ENCODE data around the gene SERPINB3.

The SERPINB3 gene

DNA sequence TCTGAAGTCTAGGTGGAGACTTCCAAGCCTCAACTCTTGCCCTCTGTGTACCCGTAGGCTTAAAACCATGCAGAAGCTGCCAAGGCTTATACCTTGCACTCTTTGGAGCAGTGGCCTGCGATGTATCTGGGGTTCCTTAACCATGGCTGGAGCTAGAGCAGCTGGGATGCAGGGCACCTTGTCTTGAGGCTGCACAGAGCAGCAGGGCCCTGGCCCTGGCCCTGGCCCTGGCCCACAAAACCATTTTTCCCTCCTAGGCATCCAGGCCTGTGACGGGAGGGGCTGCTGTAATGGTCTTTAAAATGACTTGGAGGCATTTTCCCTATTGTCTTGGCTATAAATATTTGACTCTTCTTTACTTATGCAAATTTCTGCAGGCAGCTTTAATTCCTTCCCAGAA lies 36.8 kb downstream of the SERPINB3 start:
- TF ChIP-seq PATZ1 (CRISPR knock-in tag; IDR thresholded peaks at IDR 0.05; ENCODE audit: borderline replicate concordance) = no peak
- no peak for ATAC-seq

DNA sequence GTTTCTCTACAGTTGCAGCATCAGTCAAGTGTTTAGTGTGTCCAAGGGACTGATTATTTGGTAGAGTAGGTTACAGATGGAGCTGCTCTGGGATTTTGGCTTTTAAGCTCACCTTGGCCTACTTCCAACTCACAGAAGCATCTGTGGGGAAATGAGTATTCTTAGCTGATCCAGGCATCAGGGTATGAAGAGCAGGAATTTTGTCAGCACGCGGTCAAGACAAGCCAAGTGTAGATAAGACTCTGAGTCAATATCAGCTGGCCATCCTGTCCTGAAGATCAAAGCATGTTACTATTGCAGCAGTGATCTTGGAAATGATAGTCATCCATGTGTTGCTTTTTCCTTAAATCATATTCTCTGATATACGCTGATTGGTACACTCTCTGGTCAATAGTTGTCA lies 42.0 kb downstream of the SERPINB3 start:
- TF ChIP-seq ZFP3 (CRISPR knock-in tag; IDR thresholded peaks at IDR 0.05) (no peak), BACH2 (CRISPR knock-in tag; IDR thresholded peaks at IDR 0.05; ENCODE audit: borderline replicate concordance) (no peak), PATZ1 (CRISPR knock-in tag; IDR thresholded peaks at IDR 0.05; ENCODE audit: borderline replicate concordance) (no peak), ZNF8 (CRISPR knock-in tag; IDR thresholded peaks at IDR 0.05) (no peak), TOX (CRISPR knock-in tag; IDR thresholded peaks at IDR 0.05; ENCODE audit: borderline replicate concordance) (no peak), CSDC2 (CRISPR knock-in tag; IDR thresholded peaks at IDR 0.05) (no peak), ZC3H10 (CRISPR knock-in tag; IDR thresholded peaks at IDR 0.05) (no peak), ZFP30 (CRISPR knock-in tag; IDR thresholded peaks at IDR 0.05) (no peak), PPARA (CRISPR knock-in tag; IDR thresholded peaks at IDR 0.05; ENCODE audit: borderline replicate concordance) (no peak), RARB (CRISPR knock-in tag; IDR thresholded peaks at IDR 0.05) (no peak), GLIS3 (CRISPR knock-in tag; IDR thresholded peaks at IDR 0.05) (no peak), ZNF70 (CRISPR knock-in tag; IDR thresholded peaks at IDR 0.05) (no peak)
- TF ChIP-seq, protein P1, sequence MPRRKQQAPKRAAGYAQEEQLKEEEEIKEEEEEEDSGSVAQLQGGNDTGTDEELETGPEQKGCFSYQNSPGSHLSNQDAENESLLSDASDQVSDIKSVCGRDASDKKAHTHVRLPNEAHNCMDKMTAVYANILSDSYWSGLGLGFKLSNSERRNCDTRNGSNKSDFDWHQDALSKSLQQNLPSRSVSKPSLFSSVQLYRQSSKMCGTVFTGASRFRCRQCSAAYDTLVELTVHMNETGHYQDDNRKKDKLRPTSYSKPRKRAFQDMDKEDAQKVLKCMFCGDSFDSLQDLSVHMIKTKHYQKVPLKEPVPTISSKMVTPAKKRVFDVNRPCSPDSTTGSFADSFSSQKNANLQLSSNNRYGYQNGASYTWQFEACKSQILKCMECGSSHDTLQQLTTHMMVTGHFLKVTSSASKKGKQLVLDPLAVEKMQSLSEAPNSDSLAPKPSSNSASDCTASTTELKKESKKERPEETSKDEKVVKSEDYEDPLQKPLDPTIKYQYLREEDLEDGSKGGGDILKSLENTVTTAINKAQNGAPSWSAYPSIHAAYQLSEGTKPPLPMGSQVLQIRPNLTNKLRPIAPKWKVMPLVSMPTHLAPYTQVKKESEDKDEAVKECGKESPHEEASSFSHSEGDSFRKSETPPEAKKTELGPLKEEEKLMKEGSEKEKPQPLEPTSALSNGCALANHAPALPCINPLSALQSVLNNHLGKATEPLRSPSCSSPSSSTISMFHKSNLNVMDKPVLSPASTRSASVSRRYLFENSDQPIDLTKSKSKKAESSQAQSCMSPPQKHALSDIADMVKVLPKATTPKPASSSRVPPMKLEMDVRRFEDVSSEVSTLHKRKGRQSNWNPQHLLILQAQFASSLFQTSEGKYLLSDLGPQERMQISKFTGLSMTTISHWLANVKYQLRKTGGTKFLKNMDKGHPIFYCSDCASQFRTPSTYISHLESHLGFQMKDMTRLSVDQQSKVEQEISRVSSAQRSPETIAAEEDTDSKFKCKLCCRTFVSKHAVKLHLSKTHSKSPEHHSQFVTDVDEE (CRISPR knock-in tag; IDR thresholded peaks at IDR 0.05) = no peak
- TF ChIP-seq, protein P2, sequence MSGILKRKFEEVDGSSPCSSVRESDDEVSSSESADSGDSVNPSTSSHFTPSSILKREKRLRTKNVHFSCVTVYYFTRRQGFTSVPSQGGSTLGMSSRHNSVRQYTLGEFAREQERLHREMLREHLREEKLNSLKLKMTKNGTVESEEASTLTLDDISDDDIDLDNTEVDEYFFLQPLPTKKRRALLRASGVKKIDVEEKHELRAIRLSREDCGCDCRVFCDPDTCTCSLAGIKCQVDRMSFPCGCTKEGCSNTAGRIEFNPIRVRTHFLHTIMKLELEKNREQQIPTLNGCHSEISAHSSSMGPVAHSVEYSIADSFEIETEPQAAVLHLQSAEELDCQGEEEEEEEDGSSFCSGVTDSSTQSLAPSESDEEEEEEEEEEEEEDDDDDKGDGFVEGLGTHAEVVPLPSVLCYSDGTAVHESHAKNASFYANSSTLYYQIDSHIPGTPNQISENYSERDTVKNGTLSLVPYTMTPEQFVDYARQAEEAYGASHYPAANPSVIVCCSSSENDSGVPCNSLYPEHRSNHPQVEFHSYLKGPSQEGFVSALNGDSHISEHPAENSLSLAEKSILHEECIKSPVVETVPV (CRISPR knock-in tag; IDR thresholded peaks at IDR 0.05) = no peak
- ATAC-seq = no peak

DNA sequence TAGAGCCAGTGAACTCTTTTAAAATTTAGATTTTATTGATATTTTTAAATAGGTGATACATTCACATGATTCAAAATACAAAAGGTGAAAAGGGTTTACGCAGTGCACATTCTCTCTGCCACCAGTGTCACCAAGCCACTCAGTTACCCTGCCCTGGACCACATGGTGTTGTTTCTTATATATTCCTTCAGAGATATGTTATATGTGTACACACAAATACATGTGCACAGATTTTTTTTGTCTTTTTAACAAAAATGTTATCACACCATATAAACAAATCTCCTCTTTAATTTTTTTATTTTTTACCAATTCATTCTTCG lies 43.8 kb downstream of the SERPINB3 start:
- TF ChIP-seq ARNTL (CRISPR knock-in tag; IDR thresholded peaks at IDR 0.05; ENCODE audit: borderline replicate concordance, low read depth) (no peak), ZFP30 (CRISPR knock-in tag; IDR thresholded peaks at IDR 0.05) (no peak), RARB (CRISPR knock-in tag; IDR thresholded peaks at IDR 0.05) (no peak), TOX (CRISPR knock-in tag; IDR thresholded peaks at IDR 0.05; ENCODE audit: borderline replicate concordance) (no peak), ESRRG (CRISPR knock-in tag; IDR thresholded peaks at IDR 0.05) (no peak), SNAI2 (CRISPR knock-in tag; IDR thresholded peaks at IDR 0.05) (no peak), PPARA (CRISPR knock-in tag; IDR thresholded peaks at IDR 0.05; ENCODE audit: borderline replicate concordance) (no peak), ZNF565 (CRISPR knock-in tag; conservative IDR thresholded peaks at IDR 0.05; ENCODE audit: low read depth) (no peak), TCF4 (CRISPR knock-in tag; IDR thresholded peaks at IDR 0.05; ENCODE audit: borderline replicate concordance) (no peak), ZNF8 (CRISPR knock-in tag; IDR thresholded peaks at IDR 0.05) (no peak), ZNF70 (CRISPR knock-in tag; IDR thresholded peaks at IDR 0.05) (no peak), CSDC2 (CRISPR knock-in tag; IDR thresholded peaks at IDR 0.05) (no peak), ZFP3 (CRISPR knock-in tag; IDR thresholded peaks at IDR 0.05) (no peak), BACH2 (CRISPR knock-in tag; IDR thresholded peaks at IDR 0.05; ENCODE audit: borderline replicate concordance) (no peak), ISL1 (CRISPR knock-in tag; IDR thresholded peaks at IDR 0.05) (no peak)
- TF ChIP-seq, protein P1 (CRISPR knock-in tag; IDR thresholded peaks at IDR 0.05) = no peak
- TF ChIP-seq, protein P3, sequence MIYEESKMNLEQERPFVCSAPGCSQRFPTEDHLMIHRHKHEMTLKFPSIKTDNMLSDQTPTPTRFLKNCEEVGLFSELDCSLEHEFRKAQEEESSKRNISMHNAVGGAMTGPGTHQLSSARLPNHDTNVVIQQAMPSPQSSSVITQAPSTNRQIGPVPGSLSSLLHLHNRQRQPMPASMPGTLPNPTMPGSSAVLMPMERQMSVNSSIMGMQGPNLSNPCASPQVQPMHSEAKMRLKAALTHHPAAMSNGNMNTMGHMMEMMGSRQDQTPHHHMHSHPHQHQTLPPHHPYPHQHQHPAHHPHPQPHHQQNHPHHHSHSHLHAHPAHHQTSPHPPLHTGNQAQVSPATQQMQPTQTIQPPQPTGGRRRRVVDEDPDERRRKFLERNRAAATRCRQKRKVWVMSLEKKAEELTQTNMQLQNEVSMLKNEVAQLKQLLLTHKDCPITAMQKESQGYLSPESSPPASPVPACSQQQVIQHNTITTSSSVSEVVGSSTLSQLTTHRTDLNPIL (CRISPR knock-in tag; IDR thresholded peaks at IDR 0.05; ENCODE audit: low read depth) = no peak
- TF ChIP-seq, protein P2 (CRISPR knock-in tag; IDR thresholded peaks at IDR 0.05) = no peak
- ATAC-seq = no peak

Measured in SK-N-SH treated with all-trans-retinoic acid at 6 μM for 48 hours (cell line).